GM12873 (cell line): Measurements from ENCODE around the gene CLCA2.

Source experiments
- TF ChIP-seq, protein P1 (sequence below): IDR thresholded peaks from 2 replicates; pipeline ENCODE4 v1.5.1; 2012; ENCODE audit warnings: low read depth, mild to moderate bottlenecking, moderate library complexity, low read length, control low read depth; ENCODE audit not compliant: insufficient read depth; ENCODE audit errors: missing control alignments

Gene CLCA2

DNA sequence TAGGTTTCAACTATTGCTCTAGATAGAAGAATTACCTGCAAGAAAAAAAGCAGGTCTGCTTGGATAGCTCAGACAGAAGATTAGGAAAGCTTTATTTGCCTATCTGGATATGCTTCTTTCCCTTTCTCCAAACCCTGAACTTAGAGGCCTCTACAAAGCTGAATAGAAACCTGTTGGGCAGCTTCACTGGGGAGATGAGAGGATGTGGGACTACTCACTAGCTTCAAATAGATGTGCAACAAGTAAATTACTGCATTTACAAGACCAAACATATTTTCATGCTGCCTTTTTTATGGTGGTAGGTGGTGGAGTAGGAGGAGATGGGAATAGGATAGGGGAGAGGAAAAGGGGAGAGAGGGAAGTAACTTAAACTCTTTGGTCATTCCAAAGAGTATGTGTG lies 6.4 kb downstream of the CLCA2 start:
- TF ChIP-seq, protein P1, sequence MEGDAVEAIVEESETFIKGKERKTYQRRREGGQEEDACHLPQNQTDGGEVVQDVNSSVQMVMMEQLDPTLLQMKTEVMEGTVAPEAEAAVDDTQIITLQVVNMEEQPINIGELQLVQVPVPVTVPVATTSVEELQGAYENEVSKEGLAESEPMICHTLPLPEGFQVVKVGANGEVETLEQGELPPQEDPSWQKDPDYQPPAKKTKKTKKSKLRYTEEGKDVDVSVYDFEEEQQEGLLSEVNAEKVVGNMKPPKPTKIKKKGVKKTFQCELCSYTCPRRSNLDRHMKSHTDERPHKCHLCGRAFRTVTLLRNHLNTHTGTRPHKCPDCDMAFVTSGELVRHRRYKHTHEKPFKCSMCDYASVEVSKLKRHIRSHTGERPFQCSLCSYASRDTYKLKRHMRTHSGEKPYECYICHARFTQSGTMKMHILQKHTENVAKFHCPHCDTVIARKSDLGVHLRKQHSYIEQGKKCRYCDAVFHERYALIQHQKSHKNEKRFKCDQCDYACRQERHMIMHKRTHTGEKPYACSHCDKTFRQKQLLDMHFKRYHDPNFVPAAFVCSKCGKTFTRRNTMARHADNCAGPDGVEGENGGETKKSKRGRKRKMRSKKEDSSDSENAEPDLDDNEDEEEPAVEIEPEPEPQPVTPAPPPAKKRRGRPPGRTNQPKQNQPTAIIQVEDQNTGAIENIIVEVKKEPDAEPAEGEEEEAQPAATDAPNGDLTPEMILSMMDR, result no peak

DNA sequence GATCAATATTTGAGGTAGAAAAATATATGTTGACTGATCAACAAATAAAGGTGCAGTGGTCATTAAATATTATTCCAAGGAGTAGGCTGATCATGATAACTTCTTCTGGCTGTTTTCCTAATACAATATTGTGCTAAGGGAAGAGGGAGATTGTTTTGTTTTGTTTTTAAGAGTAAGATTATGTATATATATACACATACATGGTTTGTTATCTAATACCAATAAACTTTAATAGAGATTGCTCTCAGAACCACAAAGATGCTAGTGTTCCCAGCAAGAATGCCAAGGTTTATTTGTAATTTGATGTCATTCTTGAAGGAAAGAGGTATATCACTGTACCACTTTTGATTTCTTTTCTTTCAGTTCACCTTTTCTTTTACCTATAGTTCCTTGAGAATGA lies 10.1 kb downstream of the CLCA2 start:
- TF ChIP-seq, protein P1, result no peak

DNA sequence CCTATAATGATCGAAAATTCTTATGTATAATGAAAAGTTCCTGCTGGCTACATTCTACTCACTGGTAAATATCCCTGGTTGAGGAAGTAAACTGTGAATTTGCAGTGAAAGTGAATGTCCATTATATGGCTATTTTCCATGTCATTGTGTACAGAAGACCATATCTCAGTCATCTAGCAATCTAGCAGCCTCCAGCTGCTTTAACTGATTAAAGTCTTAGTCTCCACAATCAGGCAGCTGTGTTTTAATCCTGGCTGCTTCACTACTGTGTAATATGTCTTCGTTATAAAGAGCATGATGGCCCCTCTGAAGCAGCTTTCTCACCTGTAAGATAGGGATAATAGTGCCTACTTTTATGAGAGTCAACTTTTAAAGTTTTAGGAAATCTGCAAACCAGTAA lies 11.4 kb downstream of the CLCA2 start:
- TF ChIP-seq, protein P1, result no peak

DNA sequence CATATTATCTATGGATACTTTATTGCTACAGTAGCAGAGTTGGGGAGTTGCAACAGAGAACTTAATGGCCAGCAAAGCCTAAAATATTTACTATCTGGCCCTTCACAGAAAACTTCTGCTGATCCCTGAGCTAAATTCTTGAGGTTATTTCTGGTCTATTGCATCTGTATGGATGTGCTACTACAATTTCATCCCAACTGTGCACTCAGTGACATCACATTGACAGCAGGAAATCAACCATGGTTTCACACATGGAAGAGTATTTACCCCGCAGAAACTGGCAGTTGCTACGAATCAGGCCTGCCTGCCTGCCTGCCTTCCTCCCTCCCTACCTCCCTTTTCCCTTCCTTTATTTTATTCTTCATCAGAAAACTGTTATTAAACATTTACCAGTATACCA lies 12.1 kb downstream of the CLCA2 start:
- TF ChIP-seq, protein P1, result no peak

DNA sequence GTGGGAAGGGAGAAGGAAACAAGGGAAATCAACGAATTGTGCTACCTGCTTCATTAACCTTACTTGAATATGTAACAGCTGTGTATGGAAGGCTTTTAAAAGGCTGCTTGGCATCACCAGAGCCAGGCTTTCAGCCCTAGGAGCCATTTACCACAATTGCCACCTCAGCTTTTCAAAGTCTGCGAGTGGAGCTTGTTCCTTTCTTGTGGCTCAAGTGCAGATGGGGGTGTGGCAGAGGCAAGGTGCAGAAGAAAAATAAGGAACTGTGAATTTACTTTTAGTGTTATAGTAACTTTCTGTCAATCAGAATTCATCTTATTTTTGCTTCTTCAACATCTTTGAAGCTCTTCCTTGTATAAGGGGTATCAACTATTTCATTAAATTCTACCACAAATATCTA lies 17.6 kb downstream of the CLCA2 start:
- TF ChIP-seq, protein P1, result no peak

DNA sequence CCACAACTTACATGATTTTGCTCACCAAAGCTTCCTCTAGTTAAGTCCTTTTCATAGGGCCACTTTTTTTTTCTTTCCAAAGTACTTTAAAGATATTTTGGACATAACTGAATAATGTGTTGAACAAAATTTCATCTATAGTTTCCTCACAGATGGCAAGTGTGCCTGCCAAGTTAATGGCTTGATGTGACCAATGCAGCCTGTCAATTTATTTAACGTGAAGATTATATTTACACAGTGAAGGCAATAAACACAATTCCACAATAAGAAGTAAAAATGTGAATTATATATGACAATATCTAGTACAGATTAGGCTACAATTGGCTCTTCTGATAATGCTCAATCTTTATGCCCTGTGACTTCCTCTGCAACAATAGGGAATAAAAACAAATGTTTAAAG lies 18.0 kb downstream of the CLCA2 start:
- TF ChIP-seq, protein P1, result no peak

DNA sequence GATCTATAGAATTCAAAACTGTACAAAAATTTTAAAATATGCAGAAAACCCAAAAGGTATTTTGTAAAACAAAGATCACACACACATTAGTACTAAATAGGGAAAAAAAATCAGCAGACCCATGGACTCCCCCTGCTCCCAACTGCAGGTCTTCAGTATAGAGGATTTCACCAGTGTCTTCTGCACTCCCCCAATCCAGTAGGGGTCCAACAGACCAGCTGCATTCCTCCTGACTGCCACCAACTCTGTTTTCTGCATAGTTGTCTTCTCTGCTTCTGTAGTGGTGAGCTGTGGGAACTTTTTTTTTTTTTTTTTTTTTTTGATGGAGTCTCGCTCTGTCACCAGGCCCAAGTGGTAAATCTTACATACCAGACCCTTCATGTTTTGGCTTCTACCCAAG lies 21.9 kb downstream of the CLCA2 start:
- TF ChIP-seq, protein P1, result no peak
